Breast epithelium (tissue), 3 donors: ENCODE measurements around the gene GSTO2.

Experiments
- CTCF ChIP-seq, 3 donors: fragments of 450-650 bp; IDR thresholded peaks; one replicate each; pipeline ENCODE4 v1.5.1; 2016 to 2017; ENCODE audit warnings: antibody characterized with exemption in 3 of 3, mild to moderate bottlenecking in 3 of 3, moderate library complexity in 3 of 3
- POLR2A ChIP-seq: fragments of 450-650 bp; IDR thresholded peaks from one replicate; pipeline ENCODE4 v1.6.1; 2016; ENCODE audit warnings: antibody characterized with exemption, mild to moderate bottlenecking, moderate library complexity
- POLR2AphosphoS5 ChIP-seq, 3 donors: sonication (generic); formaldehyde crosslinking; IDR thresholded peaks; one replicate each; pipeline ENCODE4 v1.6.1; 2017; ENCODE audit warnings: antibody characterized with exemption in 3 of 3

GRCh38 chr10:104332243-104333031 lies 63.5 kb downstream of the GSTO2 start:
- TF ChIP-seq CTCF (IDR thresholded peaks at IDR 0.05) (no peak), POLR2A (no peak), POLR2AphosphoS5 (IDR thresholded peaks at IDR 0.05) (no peak)
